ENCODE measurements around the gene PRRG2. TPM values are rescaled to one million over a fixed set of nuclear protein-coding genes. Genes with fewer than 3 reads are reported as not detected.

PRRG2 gene
- total and polyA plus RNA-seq, 4 donors: 0.49 to 4.1 (median 1.2) TPM; not detected in 1

DNA sequence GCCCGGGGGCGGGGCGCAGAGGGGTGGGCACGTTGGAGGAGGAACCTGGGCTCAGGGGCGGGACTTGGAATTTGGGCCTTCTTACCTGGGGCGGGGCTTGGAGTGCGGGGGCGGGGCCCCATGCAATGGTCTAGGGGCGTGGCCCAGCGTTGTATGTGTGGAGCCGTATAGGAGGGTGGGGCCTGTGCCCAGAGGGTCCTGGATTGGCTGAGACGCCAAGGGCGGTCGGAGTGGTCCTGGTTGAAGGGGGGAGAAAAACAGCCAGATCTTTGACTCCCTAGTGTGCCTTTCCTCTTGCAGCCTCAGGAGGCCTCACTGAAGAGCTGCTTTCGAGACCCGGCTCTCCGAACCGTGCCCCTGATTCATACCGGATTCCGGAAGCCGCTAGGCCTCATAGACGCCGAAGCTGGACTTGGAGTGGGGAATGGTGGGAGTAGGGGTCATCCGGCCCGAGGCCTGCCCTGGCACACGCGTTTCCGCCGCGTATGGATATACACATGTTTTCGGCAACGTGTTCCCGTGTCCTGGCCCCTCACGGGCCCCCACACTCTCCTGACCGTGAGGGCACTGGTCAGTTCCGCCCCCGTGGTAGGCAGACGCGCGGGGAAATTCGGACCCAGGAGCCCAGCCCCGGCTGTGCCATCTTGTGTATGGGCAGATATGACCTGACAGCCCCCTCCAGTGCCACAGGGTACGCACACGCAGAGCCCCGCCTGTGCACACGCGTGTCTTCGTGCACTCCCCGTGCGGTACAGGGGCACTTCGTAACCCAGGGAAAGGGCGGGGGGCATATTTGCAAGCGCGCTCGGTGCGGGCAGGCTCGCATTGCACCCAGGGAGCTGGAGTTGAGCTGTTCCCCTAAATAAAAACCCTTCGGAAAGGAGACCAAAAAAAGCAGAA lies 9.2 kb downstream of the PRRG2 start:
- H3K27ac ChIP-seq (ENCODE audit: low read depth in 1 of 2, low read length in 2 of 2): peak overlapping the region in 1 of 2 donors; percentile 24
- intact Hi-C loops (cut with DNase I): loop anchor here (2.0 to 5.0 kb wide), 2 partner anchors 74 to 77 kb away; partner anchors contain the start of genes BCL2L12 (in 2 of the 2) and IRF3 (in 2 of the 2)
- WGBS, 2 donors: 0% methylated on average over 54 to 58 of the region's 58 CpGs

DNA sequence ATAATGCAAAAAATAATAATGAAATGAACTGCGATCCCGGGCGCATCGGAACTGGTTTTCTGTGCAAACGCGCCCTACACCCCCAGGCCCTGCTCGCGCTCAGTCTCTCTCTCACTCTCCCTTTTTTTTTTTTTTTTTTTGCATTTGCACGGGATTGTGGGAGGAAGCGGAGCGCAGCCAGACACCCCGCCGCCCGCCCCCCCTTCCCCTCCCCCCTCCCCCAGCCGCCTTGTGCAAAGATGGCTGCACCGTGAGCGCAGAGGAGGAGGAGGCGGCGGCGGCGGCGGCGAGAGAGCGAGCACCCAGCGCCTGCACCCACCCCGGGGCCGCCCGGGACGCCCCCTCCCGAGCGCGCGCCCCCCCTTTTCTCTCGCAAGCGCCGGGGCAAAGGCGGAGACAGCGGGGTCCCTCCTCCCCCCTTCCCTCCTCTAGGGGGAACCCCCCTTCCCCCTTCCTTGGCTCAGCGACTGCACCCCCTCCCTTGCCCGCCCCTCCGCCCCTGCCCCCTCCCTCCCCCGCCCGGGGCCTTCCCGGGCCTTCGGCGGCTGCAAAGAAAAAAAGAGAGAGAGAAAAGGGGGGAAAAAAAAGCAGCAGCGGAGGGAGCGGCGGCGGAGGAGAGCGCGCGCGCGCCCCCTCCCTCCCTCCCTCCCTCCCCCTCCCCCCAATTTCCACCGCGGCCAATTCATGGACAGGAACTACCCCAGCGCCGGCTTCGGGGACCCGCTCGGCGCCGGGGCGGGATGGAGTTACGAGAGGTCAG lies 10.0 kb downstream of the PRRG2 start, which contains the start of gene PRR12:
Gene PRR12 (plus strand): TSS at position 212 of the 760 bp plus-strand sequence. CDS start 473 bp downstream, at position 685.
- peak; percentile 80 for ATAC-seq (ENCODE audit: low FRiP score)
- DNase-seq: peak; percentile 78 to 84
- Histone ChIP-seq H3K9me3 (ENCODE audit: control insufficient read depth, low read length) (no peaks in the 10 kb centered on the region), H3K36me3 (ENCODE audit: control insufficient read depth in 1 of 2, insufficient read depth in 2 of 2, low read length in 1 of 2) (peaks cover 4 to 5% of the 10 kb centered on the region in 2 donors), H3K27ac (ENCODE audit: low read depth in 1 of 2, low read length in 2 of 2) (peak within 1 kb of the TSS in 1 of 2 donors; percentile 56), H3K4me3 (ENCODE audit: low read length in 2 of 2) (peak within 1 kb of the TSS; percentile 93 to 99), H3K4me1 (ENCODE audit: control insufficient read depth in 1 of 2, insufficient read depth in 2 of 2, low read length in 2 of 2) (no peaks in the 10 kb centered on the region), H3K27me3 (ENCODE audit: control insufficient read depth in 1 of 2, insufficient read depth in 2 of 2, low read length in 1 of 2) (no peaks in the 10 kb centered on the region)
- 1 to 3% methylated on average over 19 to 65 of the region's 66 CpGs for WGBS, 2 donors
- intact Hi-C loops (cut with DNase I): loop anchor here (2.0 to 5.0 kb wide), 2 partner anchors 74 to 76 kb away; partner anchors contain the start of genes BCL2L12 (in 2 of the 2) and IRF3 (in 2 of the 2)

More for the DNA sequence above, 9.2 kb downstream of the PRRG2 start:
- peak; percentile 97 to 98 for DNase-seq
- peak; percentile 86 for ATAC-seq (ENCODE audit: low FRiP score)
- H3K27me3 ChIP-seq (ENCODE audit: control insufficient read depth in 1 of 2, insufficient read depth in 2 of 2, low read length in 1 of 2): no peaks in the 10 kb centered on the region
- no peaks in the 10 kb centered on the region for H3K9me3 ChIP-seq (ENCODE audit: control insufficient read depth, low read length)
- H3K4me3 ChIP-seq (ENCODE audit: low read length in 2 of 2): peak overlapping the region; percentile 46 to 93
- peaks cover 4 to 5% of the 10 kb centered on the region in 2 donors for H3K36me3 ChIP-seq (ENCODE audit: control insufficient read depth in 1 of 2, insufficient read depth in 2 of 2, low read length in 1 of 2)
- no peaks in the 10 kb centered on the region for H3K4me1 ChIP-seq (ENCODE audit: control insufficient read depth in 1 of 2, insufficient read depth in 2 of 2, low read length in 2 of 2)

DNA sequence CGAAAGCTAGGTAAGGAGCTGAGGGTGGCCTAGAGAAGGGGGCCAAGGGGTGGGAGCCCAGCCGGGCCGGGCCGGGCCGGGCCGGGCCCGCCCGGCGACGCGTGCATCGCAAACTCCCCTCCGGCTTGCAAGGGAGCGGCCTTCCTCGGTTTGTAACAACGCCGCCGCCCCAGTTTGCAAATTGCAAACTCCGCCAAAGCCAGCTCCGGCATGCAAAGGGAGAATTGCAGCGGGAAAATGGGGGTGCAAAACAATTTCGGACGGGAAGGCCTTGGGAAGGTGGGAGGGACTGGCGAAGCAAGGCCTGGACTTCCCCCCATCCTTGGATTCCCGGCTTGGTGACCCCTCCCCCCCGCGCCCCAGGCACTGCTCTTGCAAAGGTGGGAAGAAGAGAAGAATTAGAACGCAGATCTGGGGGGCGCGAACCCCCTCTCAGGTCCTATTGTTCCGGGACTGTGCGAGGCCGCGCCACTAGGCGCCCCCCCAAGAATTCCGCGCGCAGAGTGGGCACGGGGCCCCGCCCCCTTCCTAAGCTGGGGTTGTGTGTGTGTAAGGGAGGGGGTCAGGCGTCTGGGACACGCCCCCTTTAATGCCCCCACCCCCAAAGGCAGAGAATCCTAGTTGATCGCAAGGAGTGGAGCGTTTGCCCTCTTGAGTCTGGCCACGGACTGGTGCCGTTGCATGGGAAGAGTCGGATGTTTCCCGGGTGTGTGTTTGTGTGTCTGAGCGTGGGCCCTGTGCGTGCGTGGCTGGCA lies 10.8 kb downstream of the PRRG2 start:
- Histone ChIP-seq H3K4me1 (ENCODE audit: control insufficient read depth in 1 of 2, insufficient read depth in 2 of 2, low read length in 2 of 2) (no peaks in the 10 kb centered on the region), H3K27ac (ENCODE audit: low read depth in 1 of 2, low read length in 2 of 2) (peak overlapping the region in 1 of 2 donors; percentile 56), H3K27me3 (ENCODE audit: control insufficient read depth in 1 of 2, insufficient read depth in 2 of 2, low read length in 1 of 2) (no peaks in the 10 kb centered on the region), H3K36me3 (ENCODE audit: control insufficient read depth in 1 of 2, insufficient read depth in 2 of 2, low read length in 1 of 2) (peaks cover 4 to 5% of the 10 kb centered on the region in 2 donors), H3K4me3 (ENCODE audit: low read length in 2 of 2) (peak overlapping the region; percentile 93 to 99), H3K9me3 (ENCODE audit: control insufficient read depth, low read length) (no peaks in the 10 kb centered on the region)
- intact Hi-C loops (cut with DNase I): loop anchor here (2.0 to 5.0 kb wide), 3 partner anchors 47 to 75 kb away; partner anchors contain the start of genes BCL2L12 (in 2 of the 2) and IRF3 (in 2 of the 2)
- WGBS, 2 donors: 0% methylated on average over 48 to 51 of the region's 51 CpGs
- peak in 1 of 2 donors; percentile 81 for DNase-seq
- ATAC-seq (ENCODE audit: low FRiP score): no peak

DNA sequence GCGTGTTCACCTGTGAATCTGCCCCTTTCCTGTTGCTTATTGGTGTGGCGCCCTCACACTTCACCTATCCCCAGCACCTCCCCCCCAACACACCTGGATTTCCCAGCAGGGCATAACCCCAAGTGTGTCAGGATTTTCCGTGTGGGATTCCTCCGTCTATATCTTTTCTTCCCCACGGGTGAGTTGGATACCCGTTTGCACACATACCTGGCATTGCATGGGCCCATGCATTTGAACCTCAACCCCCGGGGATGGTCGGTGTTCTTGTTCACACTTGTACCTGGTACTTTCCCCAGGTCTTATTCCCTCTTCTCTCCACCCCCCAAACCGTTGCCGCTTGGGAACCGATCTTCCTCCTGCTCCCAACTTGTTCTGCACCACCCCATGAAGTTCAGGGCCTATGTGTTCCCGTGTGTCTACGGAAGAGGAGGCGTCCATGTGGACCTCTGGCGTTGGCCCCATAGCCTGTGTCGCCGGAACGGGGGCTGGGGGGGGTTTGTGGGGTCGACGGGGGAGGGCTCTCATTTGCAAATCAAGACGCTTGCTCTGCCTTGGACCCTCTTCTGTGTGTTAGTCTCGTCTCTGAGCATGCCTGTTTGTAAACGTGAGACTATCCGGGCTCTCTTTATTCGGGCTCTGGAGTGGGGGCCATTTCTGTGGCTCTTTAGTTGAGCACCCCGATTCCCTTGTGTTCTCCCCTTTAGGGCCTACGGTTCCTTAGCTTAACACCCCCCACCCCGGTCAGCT lies 11.5 kb downstream of the PRRG2 start:
- Histone ChIP-seq H3K4me3 (ENCODE audit: low read length in 2 of 2) (peak overlapping the region in 1 of 2 donors; percentile 99), H3K4me1 (ENCODE audit: control insufficient read depth in 1 of 2, insufficient read depth in 2 of 2, low read length in 2 of 2) (no peaks in the 10 kb centered on the region), H3K27ac (ENCODE audit: low read depth in 1 of 2, low read length in 2 of 2) (peak overlapping the region in 1 of 2 donors; percentile 56), H3K36me3 (ENCODE audit: control insufficient read depth in 1 of 2, insufficient read depth in 2 of 2, low read length in 1 of 2) (peaks cover 5 to 7% of the 10 kb centered on the region in 2 donors), H3K9me3 (ENCODE audit: control insufficient read depth, low read length) (no peaks in the 10 kb centered on the region), H3K27me3 (ENCODE audit: control insufficient read depth in 1 of 2, insufficient read depth in 2 of 2, low read length in 1 of 2) (no peaks in the 10 kb centered on the region)
- no peak for DNase-seq
- intact Hi-C loops (cut with DNase I): loop anchor here in 1 of 2 donors (2.0 to 5.0 kb wide), 2 partner anchors 46 to 75 kb away; partner anchors contain the start of genes BCL2L12 and IRF3
- 3% methylated on average over 28 of the region's 28 CpGs for WGBS, 2 donors
- no peak for ATAC-seq (ENCODE audit: low FRiP score)

DNA sequence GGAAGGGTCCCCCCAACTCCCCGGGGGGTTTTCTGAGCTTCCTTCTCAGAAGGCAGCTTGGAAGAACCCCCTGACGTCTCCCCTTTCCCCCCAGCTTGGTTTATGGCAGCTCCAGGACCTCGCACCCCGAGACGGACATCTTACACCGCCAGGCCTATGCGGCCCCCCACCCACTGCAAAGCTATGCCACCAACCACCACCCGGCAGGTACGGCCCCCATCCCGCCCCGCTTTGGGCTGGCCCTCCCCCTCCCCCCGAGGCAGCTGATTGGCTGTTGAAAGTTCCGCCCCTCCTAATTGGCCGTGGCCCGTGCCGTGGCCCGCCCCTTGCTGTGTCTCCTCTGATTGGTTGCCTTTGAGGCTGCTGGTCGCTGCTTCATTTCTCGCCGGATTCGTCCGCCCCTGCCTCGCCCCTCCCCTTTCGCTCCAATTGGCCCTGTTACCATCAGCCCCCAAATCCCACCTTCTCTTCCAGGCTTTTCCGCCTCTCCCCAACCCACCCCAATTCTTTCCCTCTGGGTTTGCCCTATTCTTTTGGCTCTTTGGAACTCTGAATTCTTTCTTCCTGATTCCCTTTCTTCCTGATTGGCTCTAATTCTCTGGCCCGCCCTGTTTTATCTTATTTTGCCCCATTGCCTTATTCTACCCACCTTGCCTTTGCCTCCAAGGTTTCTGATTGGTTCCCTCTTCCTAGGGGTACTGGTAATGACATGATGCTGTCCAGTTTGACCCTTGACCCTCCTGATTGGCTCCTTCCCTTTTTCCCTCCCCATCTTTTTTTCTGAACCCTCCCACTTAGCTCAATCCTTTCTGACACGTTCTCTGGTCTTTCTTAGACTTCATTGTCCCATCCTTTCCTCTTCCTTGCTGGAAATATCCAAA lies 12.4 kb downstream of the PRRG2 start:
- Histone ChIP-seq H3K36me3 (ENCODE audit: control insufficient read depth in 1 of 2, insufficient read depth in 2 of 2, low read length in 1 of 2) (peaks cover 5 to 7% of the 10 kb centered on the region in 2 donors), H3K27ac (ENCODE audit: low read depth in 1 of 2, low read length in 2 of 2) (peak overlapping the region; percentile 20 to 65), H3K9me3 (ENCODE audit: control insufficient read depth, low read length) (no peaks in the 10 kb centered on the region), H3K4me3 (ENCODE audit: low read length in 2 of 2) (no peak overlapping the region), H3K27me3 (ENCODE audit: control insufficient read depth in 1 of 2, insufficient read depth in 2 of 2, low read length in 1 of 2) (no peaks in the 10 kb centered on the region), H3K4me1 (ENCODE audit: control insufficient read depth in 1 of 2, insufficient read depth in 2 of 2, low read length in 2 of 2) (no peaks in the 10 kb centered on the region)
- 4 to 5% methylated on average over 27 of the region's 27 CpGs for WGBS, 2 donors
- DNase-seq: peak; percentile 96 to 98
- ATAC-seq (ENCODE audit: low FRiP score): peak; percentile 80
- intact Hi-C loops (cut with DNase I): loop anchor here in 1 of 2 donors (2.0 to 5.0 kb wide), 2 partner anchors 45 to 74 kb away; partner anchors contain the start of genes BCL2L12 and IRF3

DNA sequence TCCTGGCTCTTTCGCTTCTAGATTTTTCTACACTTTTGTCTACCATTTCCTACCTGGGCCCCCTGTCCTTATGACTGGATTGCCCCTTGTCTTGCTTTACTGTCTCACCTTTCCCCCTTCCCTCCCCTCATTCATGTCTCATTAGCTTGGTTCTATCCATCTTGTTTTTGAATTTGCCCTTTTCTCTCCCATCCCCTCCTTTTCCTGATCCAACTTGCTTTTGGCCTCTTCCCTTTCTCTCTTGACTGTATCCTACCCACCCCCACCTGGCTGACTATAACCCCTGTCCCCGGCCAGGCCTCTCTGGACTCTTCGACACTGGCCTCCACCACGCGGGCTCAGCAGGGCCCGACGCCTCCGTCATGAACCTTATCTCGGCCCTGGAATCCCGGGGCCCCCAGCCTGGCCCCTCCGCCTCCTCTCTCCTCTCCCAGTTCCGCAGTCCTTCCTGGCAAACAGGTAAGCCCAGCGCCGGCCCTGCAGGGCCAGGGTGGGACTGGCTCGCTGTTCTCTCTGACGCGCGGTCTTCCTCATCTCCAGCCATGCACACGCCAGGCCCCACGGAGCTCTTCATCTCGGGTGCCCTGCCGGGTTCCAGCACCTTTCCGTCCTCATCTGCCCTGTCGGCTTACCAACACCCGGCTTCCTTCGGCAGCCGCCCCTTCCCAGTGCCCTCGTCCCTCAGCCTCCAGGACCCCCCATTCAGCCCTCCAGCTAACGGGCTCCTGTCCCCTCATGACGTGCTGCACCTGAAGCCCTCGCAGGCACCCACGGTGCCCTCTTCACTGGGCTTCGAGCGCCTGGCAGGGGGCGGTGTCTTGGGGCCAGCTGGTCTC lies 13.3 kb downstream of the PRRG2 start:
- H3K36me3 ChIP-seq (ENCODE audit: control insufficient read depth in 1 of 2, insufficient read depth in 2 of 2, low read length in 1 of 2): peaks cover 5 to 7% of the 10 kb centered on the region in 2 donors
- intact Hi-C loops (cut with DNase I): loop anchor here in 1 of 2 donors (5.0 kb wide), 1 partner anchor 73 kb away; the partner anchor contains the start of genes BCL2L12 and IRF3

More for the DNA sequence above, 13.3 kb downstream of the PRRG2 start:
- Histone ChIP-seq H3K4me3 (ENCODE audit: low read length in 2 of 2) (no peak overlapping the region), H3K4me1 (ENCODE audit: control insufficient read depth in 1 of 2, insufficient read depth in 2 of 2, low read length in 2 of 2) (no peaks in the 10 kb centered on the region), H3K27me3 (ENCODE audit: control insufficient read depth in 1 of 2, insufficient read depth in 2 of 2, low read length in 1 of 2) (no peaks in the 10 kb centered on the region), H3K27ac (ENCODE audit: low read depth in 1 of 2, low read length in 2 of 2) (no peak overlapping the region), H3K9me3 (ENCODE audit: control insufficient read depth, low read length) (no peaks in the 10 kb centered on the region)
- 88 to 89% methylated on average over 35 of the region's 35 CpGs for WGBS, 2 donors
- ATAC-seq (ENCODE audit: low FRiP score) (no peak), DNase-seq (no peak)
